SK-N-DZ (cell line): ENCODE results near the gene HES1.

ENCODE experiments used
- DNase-seq: peaks from one replicate; pipeline ENCODE4 v3.0.0-alpha.2; 2015; ENCODE audit warnings: low spot score

HES1 gene

GRCh38 chr3:194166682-194167479, 30.9 kb downstream of the HES1 start:
- peak; percentile 39 for DNase-seq

- no peak for DNase-seq
These were observed 31.7 kb downstream of the HES1 start for GRCh38 chr3:194167480-194168282.

- DNase-seq, result no peak
These were observed 33.0 kb downstream of the HES1 start for GRCh38 chr3:194168994-194169393.

GRCh38 chr3:194169595-194169994, 33.6 kb downstream of the HES1 start:
- no peak for DNase-seq

- DNase-seq, result no peak
These were observed 34.8 kb downstream of the HES1 start for GRCh38 chr3:194170793-194171192.

- DNase-seq, result no peak
These were observed 38.5 kb downstream of the HES1 start for GRCh38 chr3:194174406-194174805.

GRCh38 chr3:194174980-194175379, 39.0 kb downstream of the HES1 start:
- DNase-seq, result no peak

- DNase-seq, result no peak
These were observed 40.5 kb downstream of the HES1 start for GRCh38 chr3:194176274-194176991.

- no peak for DNase-seq
These were observed 41.2 kb downstream of the HES1 start for GRCh38 chr3:194177141-194177540.

GRCh38 chr3:194178128-194178527, 42.2 kb downstream of the HES1 start:
- DNase-seq, result no peak

- no peak for DNase-seq
These were observed 42.7 kb downstream of the HES1 start for GRCh38 chr3:194178669-194179068.

GRCh38 chr3:194180570-194180969, 44.6 kb downstream of the HES1 start:
- no peak for DNase-seq

- DNase-seq, result no peak
These were observed 45.9 kb downstream of the HES1 start for GRCh38 chr3:194181612-194182529.

GRCh38 chr3:194183271-194183670, 47.3 kb downstream of the HES1 start:
- DNase-seq, result no peak

- no peak for DNase-seq
These were observed 48.4 kb downstream of the HES1 start for GRCh38 chr3:194184265-194184751.

GRCh38 chr3:194184801-194185200, 48.9 kb downstream of the HES1 start:
- DNase-seq, result no peak

GRCh38 chr3:194185221-194185620, 49.3 kb downstream of the HES1 start:
- no peak for DNase-seq

GRCh38 chr3:194187233-194187944, 51.4 kb downstream of the HES1 start:
- DNase-seq, result no peak
